ENCODE results near the gene VPREB3. TPM values are rescaled to one million over a fixed set of nuclear protein-coding genes. Genes with fewer than 3 reads are reported as not detected.

The VPREB3 gene
- total RNA-seq, 1 experiment from 2014 or later, result 642 TPM

DNA sequence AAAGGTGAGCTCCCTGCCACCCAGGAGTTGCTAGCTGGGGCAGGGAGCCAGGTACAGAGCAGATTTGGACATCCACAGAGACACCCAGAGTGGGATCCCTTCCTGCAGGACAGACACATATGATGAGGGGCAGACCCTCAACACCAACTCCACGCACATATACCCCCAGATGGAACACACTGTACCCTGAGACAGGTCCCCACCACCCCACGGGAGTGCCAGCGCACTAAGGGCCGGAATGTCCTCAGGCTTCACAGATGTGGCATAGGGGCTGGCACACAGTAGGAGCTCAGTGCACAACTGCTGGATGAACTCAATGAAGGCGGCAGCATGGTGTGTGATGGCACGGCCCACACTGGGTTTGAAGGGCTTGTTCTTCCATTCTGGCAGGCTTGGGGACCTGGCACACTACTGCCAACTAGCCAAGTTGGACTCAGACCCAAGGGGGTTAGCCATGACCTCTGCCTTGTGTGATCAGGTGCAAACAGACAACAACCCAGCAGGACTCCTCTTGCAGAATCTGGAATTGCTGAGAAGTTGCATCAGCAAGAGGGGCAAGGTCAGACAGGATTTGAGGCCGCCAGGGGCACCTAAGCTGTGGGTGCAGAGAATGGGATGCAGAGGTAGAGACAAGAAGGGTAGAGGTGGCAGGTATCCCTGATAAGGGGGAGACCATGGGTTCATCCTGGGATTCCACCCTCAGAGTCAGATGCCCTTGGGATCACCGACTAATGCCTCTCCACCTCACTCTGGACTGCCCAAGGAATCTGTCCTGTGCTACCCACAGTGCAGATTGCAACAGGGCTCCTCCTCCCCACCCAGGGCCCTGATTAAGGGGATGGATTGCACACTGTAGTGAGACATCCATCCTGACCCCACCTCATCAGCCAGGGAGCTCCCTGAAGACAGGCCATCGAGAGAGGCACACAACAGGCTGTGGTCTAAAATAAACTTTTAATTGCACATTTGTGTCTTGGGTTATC, 11.0 kb upstream of the VPREB3 start:
- H3K9me3 ChIP-seq (ENCODE audit: low read length), result no peaks in the 10 kb centered on the region
- peak overlapping the region; percentile 97 for H3K27ac ChIP-seq (ENCODE audit: low read length)
- H3K4me1 ChIP-seq (ENCODE audit: low read length), result peaks cover 68% of the 10 kb centered on the region
- no peak overlapping the region for H2AFZ ChIP-seq (ENCODE audit: low read length)
- H3K9me2 ChIP-seq (replicated peaks; ENCODE audit: insufficient read depth, low read length), result no peaks in the 10 kb centered on the region
- no peaks in the 10 kb centered on the region for H3K27me3 ChIP-seq (ENCODE audit: low read length)
- peaks cover 23% of the 10 kb centered on the region for H3K79me2 ChIP-seq (ENCODE audit: low read length)
- DNase-seq, result peak; percentile 47
- peak overlapping the region; percentile 88; the same call in 1 of the 2 replicates for H3K4me3 ChIP-seq (ENCODE audit: low read length)
- H3K36me3 ChIP-seq (ENCODE audit: insufficient read depth, low read length), result peaks cover 28% of the 10 kb centered on the region
- H4K20me1 ChIP-seq (ENCODE audit: insufficient read depth, low read depth, low read length), result peaks cover 16% of the 10 kb centered on the region
- H3K9ac ChIP-seq (ENCODE audit: low read length), result peak overlapping the region; percentile 99
- H3K4me2 ChIP-seq (ENCODE audit: low read depth, low read length, poor library complexity, severe bottlenecking), result peak overlapping the region; percentile 87

DNA sequence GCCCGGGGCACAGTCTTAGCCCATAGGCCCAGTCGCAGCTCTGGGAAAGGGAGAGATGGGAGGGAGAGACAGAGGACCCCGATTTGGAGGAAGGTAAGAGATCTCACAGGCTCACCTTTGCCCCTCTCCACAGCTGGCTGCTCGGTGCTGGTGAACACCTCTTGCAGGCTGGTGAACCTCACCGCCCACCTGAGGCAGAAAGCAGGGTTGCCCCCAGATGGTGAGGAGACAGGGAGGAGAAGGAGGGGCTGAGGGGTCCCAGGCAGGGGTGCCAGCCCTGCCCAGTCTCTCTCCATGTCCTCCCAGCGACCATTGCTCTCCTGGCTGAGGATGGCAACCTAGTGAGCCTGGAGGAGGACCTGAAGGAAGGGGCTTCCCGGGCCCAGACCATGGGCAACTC, 9.7 kb upstream of the VPREB3 start:
- Histone ChIP-seq H3K4me2 (ENCODE audit: low read depth, low read length, poor library complexity, severe bottlenecking) (peak overlapping the region; percentile 87), H3K9me3 (ENCODE audit: low read length) (no peaks in the 10 kb centered on the region), H3K9me2 (replicated peaks; ENCODE audit: insufficient read depth, low read length) (no peaks in the 10 kb centered on the region), H3K27ac (ENCODE audit: low read length) (peak overlapping the region; percentile 97), H3K36me3 (ENCODE audit: insufficient read depth, low read length) (peaks cover 28% of the 10 kb centered on the region), H2AFZ (ENCODE audit: low read length) (no peak overlapping the region), H3K4me1 (ENCODE audit: low read length) (peaks cover 59% of the 10 kb centered on the region), H3K9ac (ENCODE audit: low read length) (peak overlapping the region; percentile 99), H4K20me1 (ENCODE audit: insufficient read depth, low read depth, low read length) (peaks cover 16% of the 10 kb centered on the region), H3K4me3 (ENCODE audit: low read length) (peak overlapping the region; percentile 88; the same call in 1 of the 2 replicates), H3K27me3 (ENCODE audit: low read length) (no peaks in the 10 kb centered on the region), H3K79me2 (ENCODE audit: low read length) (peaks cover 23% of the 10 kb centered on the region)
- DNase-seq, result peak; percentile 61

GRCh38 chr22:23763579-23763945, 9.3 kb upstream of the VPREB3 start:
- no peaks in the 10 kb centered on the region for H3K9me3 ChIP-seq (ENCODE audit: low read length)
- no peak overlapping the region for H2AFZ ChIP-seq (ENCODE audit: low read length)
- H4K20me1 ChIP-seq (ENCODE audit: insufficient read depth, low read depth, low read length), result peaks cover 16% of the 10 kb centered on the region
- peaks cover 57% of the 10 kb centered on the region for H3K4me1 ChIP-seq (ENCODE audit: low read length)
- peak; percentile 68 for DNase-seq
- H3K9ac ChIP-seq (ENCODE audit: low read length), result peak overlapping the region; percentile 99
- H3K4me3 ChIP-seq (ENCODE audit: low read length), result peak overlapping the region; percentile 88; the same call in 1 of the 2 replicates
- H3K4me2 ChIP-seq (ENCODE audit: low read depth, low read length, poor library complexity, severe bottlenecking), result peak overlapping the region; percentile 87
- peaks cover 23% of the 10 kb centered on the region for H3K79me2 ChIP-seq (ENCODE audit: low read length)
- no peaks in the 10 kb centered on the region for H3K27me3 ChIP-seq (ENCODE audit: low read length)
- peaks cover 28% of the 10 kb centered on the region for H3K36me3 ChIP-seq (ENCODE audit: insufficient read depth, low read length)
- no peaks in the 10 kb centered on the region for H3K9me2 ChIP-seq (replicated peaks; ENCODE audit: insufficient read depth, low read length)
- H3K27ac ChIP-seq (ENCODE audit: low read length), result peak overlapping the region; percentile 97

GRCh38 chr22:23762842-23763578, 8.8 kb upstream of the VPREB3 start, which contains the start of gene C22orf15:
C22orf15 (plus strand) TSS chr22:23762990; CDS start chr22:23763307, 317 bp downstream.
- Histone ChIP-seq H4K20me1 (ENCODE audit: insufficient read depth, low read depth, low read length) (peaks cover 16% of the 10 kb centered on the region), H3K79me2 (ENCODE audit: low read length) (peaks cover 21% of the 10 kb centered on the region), H3K4me1 (ENCODE audit: low read length) (peaks cover 60% of the 10 kb centered on the region), H3K36me3 (ENCODE audit: insufficient read depth, low read length) (peaks cover 28% of the 10 kb centered on the region), H2AFZ (ENCODE audit: low read length) (no peak within 1 kb of the TSS), H3K4me3 (ENCODE audit: low read length) (peak within 1 kb of the TSS; percentile 88; the same call in 1 of the 2 replicates), H3K4me2 (ENCODE audit: low read depth, low read length, poor library complexity, severe bottlenecking) (peak within 1 kb of the TSS; percentile 87), H3K9me3 (ENCODE audit: low read length) (no peaks in the 10 kb centered on the region), H3K9ac (ENCODE audit: low read length) (peak within 1 kb of the TSS; percentile 99), H3K9me2 (replicated peaks; ENCODE audit: insufficient read depth, low read length) (no peaks in the 10 kb centered on the region), H3K27ac (ENCODE audit: low read length) (peak within 1 kb of the TSS; percentile 97), H3K27me3 (ENCODE audit: low read length) (no peaks in the 10 kb centered on the region)
- DNase-seq, result peak; percentile 71

DNA sequence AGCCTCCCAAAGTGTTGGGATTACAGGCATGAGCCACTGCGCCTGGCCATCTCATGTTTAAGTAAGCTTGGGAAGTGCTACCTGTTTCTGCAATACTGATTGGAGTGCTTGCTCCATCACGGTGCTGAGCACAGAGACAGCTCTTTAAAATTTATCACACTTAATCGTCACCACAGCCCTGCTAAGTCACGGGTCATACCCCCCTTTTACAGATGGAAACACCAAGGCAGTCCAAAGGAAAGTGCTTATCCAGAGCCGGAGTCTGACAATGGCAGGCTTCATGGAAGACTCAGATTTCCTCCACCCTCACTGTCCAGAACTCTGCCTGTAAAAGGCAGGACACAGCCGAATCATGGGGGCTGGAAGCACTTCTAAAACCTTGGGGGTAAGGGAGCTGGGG, 5.8 kb upstream of the VPREB3 start:
- Histone ChIP-seq H3K4me1 (ENCODE audit: low read length) (peaks cover 69% of the 10 kb centered on the region), H3K27ac (ENCODE audit: low read length) (peak overlapping the region; percentile 55), H4K20me1 (ENCODE audit: insufficient read depth, low read depth, low read length) (peaks cover 6% of the 10 kb centered on the region; the same call in 1 of the 2 replicates), H3K4me3 (ENCODE audit: low read length) (no peak overlapping the region), H3K36me3 (ENCODE audit: insufficient read depth, low read length) (peaks cover 10% of the 10 kb centered on the region; the same call in 1 of the 2 replicates), H3K9ac (ENCODE audit: low read length) (no peak overlapping the region), H3K9me3 (ENCODE audit: low read length) (no peaks in the 10 kb centered on the region), H3K9me2 (replicated peaks; ENCODE audit: insufficient read depth, low read length) (no peaks in the 10 kb centered on the region), H3K27me3 (ENCODE audit: low read length) (no peaks in the 10 kb centered on the region), H3K4me2 (ENCODE audit: low read depth, low read length, poor library complexity, severe bottlenecking) (no peak overlapping the region), H3K79me2 (ENCODE audit: low read length) (no peaks in the 10 kb centered on the region; the same call in 1 of the 2 replicates), H2AFZ (ENCODE audit: low read length) (no peak overlapping the region)
- DNase-seq, result peak; percentile 42

DNA sequence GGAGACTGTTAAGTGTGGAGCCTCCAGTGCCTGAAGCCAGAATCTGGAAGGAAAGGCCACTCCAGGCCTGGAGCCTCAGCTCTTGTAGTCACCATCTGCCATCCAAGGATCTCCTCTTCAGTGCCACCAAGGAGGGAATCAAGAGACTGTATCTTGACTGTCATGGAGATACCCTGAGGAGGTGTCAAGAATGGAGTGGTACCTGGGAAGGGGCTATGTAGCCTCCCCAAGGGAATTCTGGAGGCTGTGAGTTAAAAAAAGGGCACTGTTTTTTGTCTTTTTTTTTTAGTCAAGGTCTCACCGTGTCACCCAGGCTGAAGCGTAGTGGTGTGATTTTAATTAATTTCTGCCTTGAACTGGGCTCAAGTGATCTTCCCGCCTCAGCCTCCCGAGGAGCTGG, 5.3 kb upstream of the VPREB3 start:
- Histone ChIP-seq H3K9ac (ENCODE audit: low read length) (no peak overlapping the region), H3K27ac (ENCODE audit: low read length) (peak overlapping the region; percentile 55), H3K4me2 (ENCODE audit: low read depth, low read length, poor library complexity, severe bottlenecking) (no peak overlapping the region), H3K4me1 (ENCODE audit: low read length) (peaks cover 69% of the 10 kb centered on the region), H2AFZ (ENCODE audit: low read length) (no peak overlapping the region), H3K27me3 (ENCODE audit: low read length) (no peaks in the 10 kb centered on the region), H3K79me2 (ENCODE audit: low read length) (no peaks in the 10 kb centered on the region), H3K36me3 (ENCODE audit: insufficient read depth, low read length) (peaks cover 5% of the 10 kb centered on the region; the same call in 1 of the 2 replicates), H4K20me1 (ENCODE audit: insufficient read depth, low read depth, low read length) (peaks cover 6% of the 10 kb centered on the region; the same call in 1 of the 2 replicates), H3K9me3 (ENCODE audit: low read length) (no peaks in the 10 kb centered on the region), H3K4me3 (ENCODE audit: low read length) (no peak overlapping the region), H3K9me2 (replicated peaks; ENCODE audit: insufficient read depth, low read length) (no peaks in the 10 kb centered on the region)
- DNase-seq, result peak; percentile 62

- H3K79me2 ChIP-seq (ENCODE audit: low read length), result no peaks in the 10 kb centered on the region
- H3K9me2 ChIP-seq (replicated peaks; ENCODE audit: insufficient read depth, low read length), result no peaks in the 10 kb centered on the region
- peak overlapping the region; percentile 98 for H3K27ac ChIP-seq (ENCODE audit: low read length)
- H3K4me3 ChIP-seq (ENCODE audit: low read length), result no peak overlapping the region
- no peaks in the 10 kb centered on the region for H3K27me3 ChIP-seq (ENCODE audit: low read length)
- H2AFZ ChIP-seq (ENCODE audit: low read length), result no peak overlapping the region
- H3K4me1 ChIP-seq (ENCODE audit: low read length), result peaks cover 73% of the 10 kb centered on the region
- peak overlapping the region; percentile 34; the same call in 1 of the 2 replicates for H3K9ac ChIP-seq (ENCODE audit: low read length)
- no peaks in the 10 kb centered on the region for H3K9me3 ChIP-seq (ENCODE audit: low read length)
- peak overlapping the region; percentile 32 for H3K4me2 ChIP-seq (ENCODE audit: low read depth, low read length, poor library complexity, severe bottlenecking)
- no peaks in the 10 kb centered on the region for H4K20me1 ChIP-seq (ENCODE audit: insufficient read depth, low read depth, low read length)
- H3K36me3 ChIP-seq (ENCODE audit: insufficient read depth, low read length), result no peaks in the 10 kb centered on the region
- peak; percentile 72 for DNase-seq
Measured at GRCh38 chr22:23756891-23757290, 2.7 kb upstream of the VPREB3 start.

All from Karpas-422 (cell line).